Activated CD4-positive, alpha-beta T cell treated with anti-CD3 and anti-CD28 coated beads, Interleukin-2, amount 50 U/mL, for 48 hours (primary cell): ENCODE measurements around the gene TARBP2.
"Not testable (repeated sequence)": the region's sequence is repeated elsewhere in the genome, so short reads cannot be mapped to it uniquely, and the experiment has no call there.

Source experiments
- DNase-seq, 2 experiments: peaks; one replicate each; pipeline ENCODE4 v3.0.0-alpha.2; 2020

The TARBP2 gene

DNA sequence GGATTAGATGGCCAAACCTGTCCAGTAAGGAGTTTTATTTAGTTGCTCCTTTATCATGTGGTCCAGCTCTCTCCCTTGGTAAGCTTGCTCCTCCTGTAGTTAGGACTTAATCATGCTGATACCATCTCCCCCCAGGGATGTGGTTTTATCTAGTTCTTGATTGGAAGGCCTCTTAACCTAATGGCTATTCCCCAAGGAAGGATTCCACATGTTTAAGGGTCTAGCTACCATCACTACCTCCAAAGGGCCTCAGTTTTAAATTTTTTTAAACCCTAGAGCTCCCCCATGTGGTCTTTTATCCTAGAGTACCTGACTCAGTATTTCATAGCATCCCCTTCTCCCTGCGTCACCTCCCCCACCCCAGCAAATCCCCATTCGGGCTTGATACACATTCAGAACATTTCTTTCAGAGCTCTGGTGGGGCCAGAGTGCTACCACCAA, 24.3 kb upstream of the TARBP2 start:
- DNase-seq, result no peak

DNA sequence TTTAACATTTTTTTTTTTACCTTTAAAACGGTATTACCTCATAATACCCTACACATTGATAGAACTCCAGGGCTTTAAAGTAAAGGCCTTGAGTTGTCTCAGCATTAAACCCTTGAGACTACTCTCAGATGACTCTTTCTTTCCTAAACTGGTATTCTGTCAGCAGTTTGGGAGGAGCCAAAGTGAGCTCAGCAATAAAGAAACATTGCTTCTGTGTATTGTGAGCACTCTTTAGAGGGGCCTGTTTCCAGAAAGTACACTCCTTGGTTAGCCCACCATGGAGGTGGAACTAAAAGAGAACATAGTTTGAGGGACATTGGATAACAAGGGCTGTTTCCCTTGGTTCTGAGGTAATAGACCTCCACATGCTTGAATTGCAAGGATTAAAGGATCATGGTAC, 22.2 kb upstream of the TARBP2 start:
- no peak for DNase-seq

- no peak for DNase-seq
These were observed 21.8 kb upstream of the TARBP2 start for GRCh38 chr12:53479331-53479730.

DNA sequence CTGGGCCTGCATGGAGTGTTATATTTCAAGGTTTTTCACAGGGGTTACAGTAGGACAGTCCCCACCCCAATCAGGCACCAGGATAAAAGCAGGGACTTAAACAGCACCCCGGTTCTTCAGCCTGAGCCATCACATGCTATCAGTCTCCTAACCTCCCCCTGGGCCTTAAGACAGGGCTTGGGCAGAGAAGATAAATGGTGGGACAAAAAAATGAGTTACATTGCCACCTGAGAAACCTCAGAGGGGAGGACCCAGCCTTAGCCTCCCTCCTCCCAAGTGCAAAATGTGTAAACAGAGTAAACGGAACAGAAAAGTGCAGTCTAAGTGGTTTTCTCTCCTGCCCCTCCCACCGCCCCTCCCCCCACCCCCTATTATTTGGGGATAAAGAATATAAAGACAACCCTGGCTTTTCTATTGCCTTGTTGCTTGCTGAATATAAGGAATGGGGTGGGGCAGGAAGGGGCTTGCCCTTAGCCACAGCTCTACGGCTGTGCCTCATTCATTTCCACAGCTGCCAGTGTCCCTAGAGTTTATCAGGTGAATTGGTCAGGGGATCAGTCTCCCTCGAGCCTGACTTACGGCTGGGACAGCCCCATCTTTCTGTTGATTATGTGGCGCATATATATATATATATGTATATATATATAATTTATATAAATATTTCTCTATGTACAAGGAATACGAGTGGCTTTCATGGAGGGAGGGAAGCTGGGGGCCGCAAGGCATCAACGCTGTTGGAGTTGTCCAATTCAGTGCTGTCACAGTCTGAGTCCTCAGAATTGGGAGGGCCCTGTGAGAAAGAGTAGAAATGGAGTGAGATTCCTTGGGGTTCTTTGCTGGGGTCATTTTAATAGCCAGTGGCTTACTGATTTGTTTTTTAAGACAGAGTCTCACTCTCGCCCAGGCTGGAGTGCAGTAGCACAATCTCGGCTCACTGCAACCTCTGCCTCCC, 20.3 kb upstream of the TARBP2 start:
- no peak for DNase-seq

DNA sequence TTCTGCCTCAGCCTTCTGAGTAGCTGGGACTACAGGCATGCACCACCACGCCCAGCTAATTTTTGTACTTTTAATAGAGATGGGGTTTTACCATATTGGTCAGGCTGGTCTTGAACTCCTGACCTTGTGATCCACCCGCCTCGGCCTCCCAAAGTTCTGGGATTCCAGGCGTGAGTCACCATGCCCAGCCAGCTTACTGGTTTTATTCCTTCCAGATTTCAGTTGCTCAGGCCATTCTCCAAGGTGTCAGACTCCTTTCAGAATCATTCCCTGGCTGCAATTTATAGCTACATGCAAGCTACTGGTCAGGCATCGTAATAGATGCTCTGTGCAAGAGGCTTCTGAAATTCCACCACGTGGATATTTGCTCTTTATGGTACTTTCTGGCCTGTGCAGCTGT, 19.6 kb upstream of the TARBP2 start:
- not testable (repeated sequence) for DNase-seq

GRCh38 chr12:53481939-53482586, 19.0 kb upstream of the TARBP2 start:
- DNase-seq, result no peak

DNA sequence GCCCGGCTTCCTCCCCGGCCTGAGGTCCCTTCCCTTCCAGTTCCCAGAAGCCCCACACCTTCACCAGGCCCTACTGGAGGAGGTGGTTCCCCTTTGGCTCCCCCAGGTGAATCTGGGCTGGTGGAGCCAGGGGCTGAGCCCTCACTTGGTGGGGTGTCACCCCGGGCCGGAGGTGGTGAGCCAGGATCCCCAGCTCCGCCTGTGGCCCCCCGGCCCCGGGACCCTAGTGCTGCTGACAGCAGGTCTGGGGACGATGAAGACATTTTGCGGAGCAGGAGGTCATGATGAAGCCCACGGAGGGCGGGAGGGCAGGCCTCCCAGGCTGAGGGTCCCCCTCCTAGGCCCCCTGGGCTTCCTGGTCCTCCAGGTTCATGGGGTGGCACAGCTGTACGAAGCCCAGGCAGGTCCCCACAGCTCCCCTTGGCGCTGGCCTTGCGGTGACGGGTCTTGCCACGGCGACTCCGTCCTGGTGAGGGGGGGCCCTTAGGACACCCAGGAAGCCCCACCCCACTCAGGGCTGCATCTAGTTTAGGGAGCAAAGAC, 18.4 kb upstream of the TARBP2 start:
- DNase-seq, result no peak

GRCh38 chr12:53483225-53483978, 17.7 kb upstream of the TARBP2 start:
- DNase-seq, result no peak

GRCh38 chr12:53483979-53484377, 17.1 kb upstream of the TARBP2 start:
- no peak for DNase-seq

DNA sequence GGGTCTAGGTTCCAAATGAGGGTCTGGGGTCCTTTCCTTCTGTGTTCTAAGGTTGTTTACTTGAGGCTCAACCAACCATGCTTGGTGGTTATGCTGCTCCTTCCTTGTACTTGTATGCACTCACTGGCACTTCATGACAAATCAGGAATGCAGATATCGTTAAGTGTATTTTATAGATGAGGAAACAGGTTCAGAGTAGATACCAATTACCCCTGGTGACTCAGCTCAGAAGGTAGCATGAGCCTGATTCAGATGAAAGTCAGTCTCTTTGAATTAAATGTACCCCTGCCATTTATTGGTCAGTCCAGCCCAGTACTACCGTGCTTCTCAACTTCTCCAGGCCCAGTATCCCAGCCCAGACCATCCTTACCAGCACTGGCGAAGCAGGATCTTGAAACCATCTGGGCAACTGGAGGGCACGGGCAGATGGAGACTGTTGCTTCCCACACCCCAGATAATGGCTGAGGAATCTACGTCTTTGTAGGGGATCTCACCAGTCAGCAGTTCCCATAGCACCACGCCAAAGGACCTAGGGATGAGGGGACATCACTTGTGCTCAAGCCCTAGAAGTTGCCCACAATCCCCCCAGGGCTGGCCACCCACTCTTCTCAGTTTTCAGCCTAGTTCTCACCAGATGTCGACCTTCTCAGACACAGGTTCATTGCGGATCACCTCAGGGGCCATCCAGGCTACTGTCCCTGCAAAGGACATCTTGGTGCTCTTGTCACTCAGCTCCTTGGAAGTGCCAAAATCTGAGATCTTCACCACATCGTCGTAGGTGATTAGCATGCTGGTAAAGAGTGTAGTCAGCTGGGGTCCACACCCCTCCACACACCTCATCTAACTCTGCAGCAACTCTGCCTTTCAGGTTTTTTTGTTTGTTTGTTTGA, 16.2 kb upstream of the TARBP2 start:
- no peak for DNase-seq

- no peak for DNase-seq
These were observed 14.9 kb upstream of the TARBP2 start for GRCh38 chr12:53485955-53486735.

- no peak for DNase-seq
These were observed 14.2 kb upstream of the TARBP2 start for GRCh38 chr12:53486736-53487487.

DNA sequence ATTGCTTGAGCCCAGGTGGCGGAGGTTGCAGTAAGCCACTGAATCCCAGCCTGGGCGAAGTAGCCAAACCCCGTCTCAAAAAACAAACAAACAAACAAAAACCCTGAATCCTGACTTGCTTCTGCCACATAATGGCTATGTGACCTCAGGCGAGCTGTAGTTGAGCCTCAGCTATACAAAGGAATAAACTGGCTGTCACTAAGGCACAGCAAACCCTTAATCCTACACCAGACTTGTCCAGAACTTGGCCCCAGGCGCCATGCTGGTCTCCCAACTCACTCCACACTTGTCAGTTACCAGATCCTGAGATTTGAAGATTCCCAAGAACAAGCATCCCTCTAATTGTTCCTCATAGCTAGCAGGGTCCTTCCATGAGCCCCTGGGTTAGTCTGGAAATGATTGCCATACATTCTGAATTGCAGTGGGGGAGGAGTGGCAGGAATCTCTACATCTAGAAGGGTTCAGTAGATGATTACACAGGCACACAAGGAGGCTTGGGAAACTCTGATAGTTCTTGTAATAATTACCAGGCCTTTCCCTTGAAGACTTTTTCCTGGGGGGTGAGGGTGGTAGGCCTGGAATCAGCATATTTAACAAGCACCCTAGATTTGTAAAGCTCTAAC, 11.7 kb upstream of the TARBP2 start:
- DNase-seq, result no peak

GRCh38 chr12:53492188-53492587, 8.9 kb upstream of the TARBP2 start:
- no peak for DNase-seq

DNA sequence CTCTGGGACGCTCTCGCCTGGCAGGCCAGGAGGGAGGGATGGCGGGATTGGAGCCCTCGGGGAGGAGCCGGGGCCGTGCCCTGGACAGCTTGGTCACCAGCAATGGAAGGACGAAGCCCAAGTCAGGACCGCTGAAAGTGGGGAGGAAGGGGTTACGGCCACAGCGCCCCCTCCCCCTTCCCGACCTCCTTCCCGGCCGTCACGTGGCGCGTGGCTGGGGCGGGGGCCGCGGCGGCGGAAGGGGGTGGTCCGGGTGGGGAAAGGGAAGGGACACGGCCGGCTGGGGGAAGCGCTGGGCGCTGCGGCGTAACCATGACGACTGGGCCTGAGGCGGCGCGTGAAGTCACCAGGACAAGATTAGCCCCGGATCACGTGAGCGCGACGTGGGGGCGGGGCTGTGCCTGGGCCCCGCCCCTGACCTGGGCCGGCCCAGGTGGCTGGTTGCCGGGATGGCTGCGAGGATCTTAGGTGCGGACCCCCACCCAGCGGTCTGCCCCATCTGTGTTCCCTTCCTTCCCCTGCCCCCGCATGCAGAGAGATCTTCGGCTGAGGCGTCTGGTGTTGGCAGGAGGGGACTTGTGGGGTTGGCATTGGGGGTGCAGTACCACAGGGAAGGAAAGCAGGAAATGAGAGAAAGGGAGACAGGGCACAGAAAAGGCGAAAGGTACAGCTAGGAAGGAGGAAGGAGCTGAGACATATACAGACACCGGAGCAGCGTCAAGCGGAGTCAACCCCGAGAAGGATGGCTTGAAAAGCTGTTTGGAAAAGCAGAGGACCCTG, 8.1 kb upstream of the TARBP2 start:
- DNase-seq, result peak; percentile 86 to 88

DNA sequence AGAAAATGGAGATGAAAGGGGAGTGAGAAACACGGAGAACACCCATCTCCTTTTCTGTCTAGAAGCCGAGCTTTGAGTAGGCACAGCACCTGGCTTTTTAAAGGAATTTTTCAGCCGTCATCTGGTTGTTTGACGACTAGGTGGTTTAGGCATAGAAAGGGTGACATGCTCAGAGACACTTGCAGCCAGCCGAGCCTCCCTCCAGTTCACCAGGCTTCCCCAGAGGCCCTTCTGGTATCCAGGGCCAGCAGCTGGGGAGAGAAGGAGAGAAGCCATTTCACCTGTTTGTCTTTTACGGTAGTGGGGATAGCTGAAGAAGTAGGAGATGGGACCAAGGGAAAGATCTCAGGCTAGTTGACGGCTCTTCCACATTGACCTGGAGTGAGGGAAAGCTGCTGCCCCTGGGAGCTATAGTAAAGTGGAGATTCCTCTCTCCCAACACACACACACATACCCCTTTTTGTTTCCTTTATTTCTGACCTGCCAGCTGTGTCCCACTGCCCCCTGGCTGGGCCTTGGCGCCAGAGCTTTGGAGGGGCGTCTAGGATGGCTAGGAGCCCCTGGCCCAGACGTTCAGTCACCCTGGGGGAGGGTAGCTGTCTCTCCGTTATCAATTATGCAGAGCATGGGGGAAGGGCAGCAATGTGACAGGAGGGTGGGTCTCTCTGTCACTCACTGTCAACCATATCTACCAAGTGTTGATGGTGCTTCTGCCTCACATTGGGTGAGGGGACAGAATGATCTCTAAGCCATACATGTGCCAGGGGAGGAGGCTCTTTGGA, 7.3 kb upstream of the TARBP2 start:
- DNase-seq, result no peak

GRCh38 chr12:53495903-53496751, 5.0 kb upstream of the TARBP2 start:
- DNase-seq, result no peak

GRCh38 chr12:53496752-53497032, 4.4 kb upstream of the TARBP2 start:
- no peak for DNase-seq
